ENCODE data around the gene NBAS.

NBAS gene

DNA sequence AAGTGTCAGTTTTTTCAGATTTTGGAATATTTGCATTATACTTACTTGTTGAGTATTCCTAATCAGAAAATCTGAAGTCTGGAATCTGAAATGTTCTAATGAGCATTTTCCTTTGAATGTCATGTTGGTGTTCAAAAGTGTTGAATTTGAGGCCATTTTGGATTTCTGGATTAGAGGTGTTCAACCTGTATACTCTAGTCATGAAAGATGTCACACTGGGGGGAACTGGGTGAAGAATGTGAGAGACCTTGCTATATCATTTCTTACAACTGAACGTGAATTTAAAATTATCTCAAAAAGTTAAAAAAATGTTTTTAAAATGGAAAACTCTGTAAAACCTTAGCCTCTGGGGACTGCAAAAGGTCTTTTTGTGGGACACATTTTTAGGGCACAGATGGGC, 384.5 kb downstream of the NBAS start:
- no peak for DNase-seq

DNA sequence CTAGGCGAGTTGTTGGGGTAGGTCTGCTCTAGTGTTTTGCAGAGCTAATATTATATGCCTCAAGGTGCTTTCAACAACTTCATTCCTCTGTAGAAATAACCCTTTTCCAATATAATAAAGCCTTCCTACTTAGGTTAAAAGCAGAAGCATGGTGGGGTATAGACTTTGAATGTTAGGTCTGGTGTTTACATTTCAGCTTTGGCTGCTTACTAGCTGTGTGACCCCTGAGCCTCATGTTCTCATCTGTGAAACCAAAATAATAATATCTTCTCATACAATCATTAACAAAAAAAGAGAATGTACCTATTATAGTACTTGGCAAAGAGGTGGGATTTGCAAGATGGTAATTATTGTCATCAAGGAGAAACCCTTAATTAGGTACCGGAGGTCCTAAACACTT, 386.6 kb downstream of the NBAS start:
- DNase-seq, result no peak

DNA sequence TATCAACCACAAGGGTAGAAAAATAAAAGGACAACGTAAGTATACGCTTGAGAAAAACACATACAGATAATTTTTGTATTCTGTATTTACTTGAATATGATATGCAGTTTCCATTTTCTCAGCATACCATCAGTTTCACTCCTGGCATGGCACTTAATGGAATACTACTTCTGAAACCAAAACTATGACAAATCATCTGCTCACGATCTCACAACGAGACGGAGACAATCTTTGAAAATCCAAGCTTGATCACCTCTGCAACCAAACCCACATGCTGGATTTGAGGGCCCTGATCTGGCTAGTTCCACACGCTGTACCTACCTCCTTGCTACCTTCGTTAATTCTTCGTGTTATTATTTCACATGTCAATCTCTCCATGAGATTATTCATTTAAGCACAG, 387.6 kb downstream of the NBAS start:
- DNase-seq, result no peak

DNA sequence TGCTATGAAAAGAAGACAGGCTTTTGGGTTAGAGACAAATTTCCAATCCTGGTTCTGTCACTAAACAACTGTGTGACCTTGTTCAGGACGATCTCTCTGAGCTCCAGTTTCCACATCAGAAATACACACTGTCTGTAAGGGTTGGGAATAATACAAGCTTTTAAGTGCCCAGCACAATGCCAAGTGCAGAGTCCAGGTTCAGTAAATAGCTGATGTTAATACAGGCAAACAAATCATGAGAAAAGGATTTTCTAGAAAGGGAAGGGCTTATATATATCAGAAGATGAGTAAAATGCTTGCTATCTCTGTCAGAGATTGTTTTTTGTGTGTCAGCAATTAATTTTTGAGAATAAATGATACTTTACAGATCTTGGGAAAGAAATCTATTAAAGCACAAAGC, 388.3 kb downstream of the NBAS start:
- DNase-seq, result no peak

DNA sequence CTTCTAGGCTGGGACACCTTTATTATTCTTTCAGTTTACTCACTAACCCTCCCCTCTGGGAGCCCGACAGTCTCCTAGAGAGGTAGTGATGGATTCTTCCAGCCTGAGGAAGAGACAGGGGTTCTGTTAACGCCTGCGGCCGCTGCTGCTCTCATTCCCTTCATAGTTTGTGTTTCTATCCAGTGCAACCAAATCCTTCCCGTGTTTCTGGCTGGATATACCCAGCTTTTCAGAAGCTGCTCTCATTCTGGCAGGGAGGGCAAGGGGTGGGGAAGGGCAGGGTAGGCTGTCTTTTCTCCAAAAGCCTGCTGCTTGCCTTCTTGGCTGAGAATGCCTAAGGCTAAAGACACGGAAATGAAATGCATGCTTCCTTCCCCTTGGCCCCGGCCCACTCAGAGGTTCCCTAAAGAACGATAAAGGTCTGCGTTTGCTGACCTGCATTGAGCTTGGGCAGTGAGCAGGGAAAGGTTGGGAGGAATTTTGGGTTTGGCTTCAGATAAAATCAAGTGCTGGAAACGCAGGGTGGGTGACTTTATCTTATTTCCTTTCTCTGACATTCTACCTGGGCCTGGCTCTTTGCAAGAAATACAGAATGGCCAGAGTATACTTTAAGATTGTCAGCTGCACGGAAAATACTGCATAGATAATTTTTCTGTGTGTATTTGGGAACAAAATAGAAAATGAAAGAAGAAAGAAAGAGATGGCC, 390.9 kb downstream of the NBAS start:
- DNase-seq, result no peak

DNA sequence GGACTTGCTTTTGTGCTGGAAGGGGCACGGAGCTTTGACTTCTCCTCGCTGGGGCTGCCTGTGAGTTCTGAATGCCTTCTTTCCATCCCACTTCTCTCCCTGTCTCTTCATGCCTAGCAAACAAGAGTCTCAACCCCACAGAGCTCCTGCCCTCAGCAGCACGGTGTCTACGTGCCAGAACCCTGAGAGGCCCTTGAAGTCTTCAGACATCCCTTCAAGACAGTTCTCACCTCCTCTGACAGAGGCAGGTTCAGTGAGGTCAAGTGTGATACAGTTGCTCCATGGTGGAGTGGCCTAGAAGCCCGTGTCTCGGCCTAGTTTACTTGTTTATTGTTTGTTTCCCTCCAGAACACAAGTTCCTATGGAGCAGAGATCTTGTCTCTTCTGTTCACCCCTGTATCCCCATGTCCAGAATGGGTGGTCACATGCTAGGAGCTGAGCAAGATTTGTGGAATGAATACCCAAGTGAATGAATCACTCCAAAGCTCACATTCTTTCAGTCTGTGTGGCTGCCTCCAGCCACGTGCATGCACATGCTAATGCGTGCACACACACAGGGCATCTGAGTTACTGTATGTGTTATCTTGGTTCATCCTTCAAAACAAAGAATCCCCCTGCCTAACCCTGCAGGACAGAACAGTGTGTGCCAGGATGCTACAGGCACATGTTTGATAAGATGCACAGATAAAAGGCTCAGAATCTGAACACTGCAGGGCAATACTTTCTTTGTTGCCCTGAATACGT, 391.6 kb downstream of the NBAS start:
- DNase-seq, result no peak

DNA sequence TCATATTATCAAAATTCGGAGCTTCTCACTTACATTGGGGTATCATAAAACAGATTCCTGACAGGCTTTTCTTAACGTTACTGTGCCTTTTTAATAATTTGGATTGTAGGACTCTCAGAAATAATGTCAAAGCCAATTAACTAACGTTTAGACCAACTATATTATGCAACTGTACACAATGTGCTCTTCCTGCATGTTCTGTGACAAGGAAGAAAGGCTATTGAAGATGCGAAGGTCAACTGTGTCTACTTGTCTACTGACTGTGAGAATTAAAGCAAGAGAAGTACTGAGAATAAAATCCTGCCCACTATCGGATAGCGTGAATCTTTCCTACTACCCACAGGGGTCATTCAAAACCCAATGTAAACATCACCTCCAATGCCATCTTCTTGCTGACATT, 393.0 kb downstream of the NBAS start:
- DNase-seq, result no peak

DNA sequence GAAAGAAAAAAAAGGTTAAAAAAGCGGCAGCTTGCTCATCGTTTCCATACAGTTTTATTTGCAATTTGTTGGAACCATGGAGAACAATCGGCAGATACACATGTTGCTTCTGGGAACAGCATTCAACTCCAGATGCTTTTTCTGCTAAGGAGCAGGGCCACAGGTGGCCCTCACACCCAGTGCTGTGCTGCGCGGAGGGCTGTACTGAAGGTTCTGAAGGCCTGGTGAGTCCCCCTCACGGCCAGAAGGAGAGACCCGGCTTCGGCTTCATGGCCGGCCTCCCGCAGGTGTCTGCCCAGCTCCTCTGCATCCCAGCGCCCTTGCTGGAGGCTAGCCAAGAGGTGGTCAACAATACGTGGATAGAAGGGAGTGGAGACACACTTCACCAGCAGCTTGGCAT, 394.3 kb downstream of the NBAS start:
- no peak for DNase-seq

DNA sequence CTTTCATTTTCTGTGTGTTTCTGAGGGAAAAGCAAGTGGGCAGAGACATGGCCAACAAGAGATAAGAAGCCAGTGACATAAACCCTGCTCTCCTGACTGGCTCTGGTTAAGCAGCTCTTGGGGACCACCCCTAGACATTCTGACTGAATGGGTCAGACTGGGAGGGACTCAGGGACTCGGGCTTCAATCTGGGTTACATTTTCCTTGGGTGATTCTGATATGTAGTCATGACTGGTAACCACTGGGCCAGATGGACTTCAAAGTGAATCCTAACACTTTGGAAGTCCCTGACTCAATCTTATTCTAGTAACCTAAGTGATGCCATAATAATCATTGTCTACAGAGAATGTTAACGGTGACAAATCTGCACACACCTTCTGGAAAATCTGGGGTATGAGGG, 397.8 kb downstream of the NBAS start:
- DNase-seq, result no peak

DNA sequence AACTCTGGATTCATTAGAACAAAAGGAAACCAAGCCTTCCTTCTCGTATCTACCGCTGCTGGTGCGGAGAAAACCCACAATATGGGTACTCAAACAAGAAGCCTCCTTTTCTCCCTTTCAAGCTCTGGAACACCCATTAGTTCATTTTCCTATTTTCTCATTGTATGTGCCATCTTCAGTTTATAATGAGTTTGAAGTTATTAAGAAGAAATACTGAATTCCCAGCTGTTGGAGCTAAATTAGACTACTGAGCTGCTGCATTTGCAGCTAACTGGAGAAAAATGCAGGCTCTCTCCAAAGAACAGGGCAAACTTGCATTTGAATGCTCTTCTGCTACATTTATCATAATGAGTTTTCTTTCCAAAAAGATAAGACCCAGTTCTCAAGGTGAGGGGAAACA, 398.5 kb downstream of the NBAS start:
- DNase-seq, result no peak

DNA sequence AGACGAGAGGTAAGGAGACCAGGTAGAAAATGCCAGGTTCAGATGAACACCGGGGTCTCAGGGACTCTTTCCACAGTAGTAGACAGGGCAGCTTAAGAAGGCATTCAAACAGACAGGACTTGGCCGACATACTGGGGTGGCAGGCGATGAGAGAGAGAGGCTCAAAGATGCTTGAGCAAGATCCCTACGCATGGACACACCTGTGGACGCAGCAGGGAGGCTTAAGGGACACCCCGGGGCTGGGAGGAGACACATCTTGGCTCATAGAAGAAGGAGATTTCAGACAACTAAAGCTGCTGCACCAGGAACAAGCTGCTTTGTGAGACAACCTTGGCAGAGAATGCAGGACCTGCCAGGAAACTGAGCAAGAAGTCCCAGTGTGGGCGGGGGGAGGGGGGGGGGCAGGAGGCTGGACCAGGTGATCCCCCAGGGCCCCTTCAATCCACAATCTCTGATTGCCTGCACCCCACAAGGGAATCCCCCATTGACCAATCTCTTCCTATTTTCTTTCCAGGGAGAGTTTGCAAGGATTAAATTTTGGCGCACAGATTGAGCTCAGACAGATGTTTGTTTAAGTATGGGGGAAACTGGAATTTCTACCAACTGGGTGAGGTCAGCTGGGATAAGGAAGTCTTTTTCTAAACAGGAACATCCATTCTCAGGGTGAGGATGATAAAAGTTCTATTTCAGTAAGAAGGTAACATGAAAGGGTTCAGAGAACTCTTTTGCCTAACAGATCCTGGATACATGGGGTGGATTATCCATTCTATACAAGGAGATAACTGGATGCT, 400.7 kb downstream of the NBAS start:
- DNase-seq, result no peak

DNA sequence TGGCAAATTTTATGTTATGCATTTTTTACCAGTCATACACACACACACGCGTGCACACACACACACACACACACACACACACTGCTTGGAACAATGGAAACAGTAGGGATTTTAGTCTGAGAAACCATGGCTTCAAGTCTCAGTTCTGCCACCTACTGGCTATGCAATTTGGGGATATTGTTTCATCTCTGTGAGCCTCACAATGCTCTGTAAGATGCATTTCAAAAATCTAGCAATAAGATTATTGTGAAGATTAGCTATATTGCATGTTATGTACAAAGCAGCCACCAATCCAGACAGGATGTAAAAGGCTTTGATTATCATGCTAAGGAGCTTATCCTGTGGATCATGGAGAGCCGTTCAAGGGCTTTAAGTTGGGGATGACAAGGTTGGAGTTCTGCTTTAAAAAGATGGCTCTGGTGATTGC, 401.4 kb downstream of the NBAS start:
- peak in 14 of 58 donors; percentile 6 to 54 (median 18) for DNase-seq

DNA sequence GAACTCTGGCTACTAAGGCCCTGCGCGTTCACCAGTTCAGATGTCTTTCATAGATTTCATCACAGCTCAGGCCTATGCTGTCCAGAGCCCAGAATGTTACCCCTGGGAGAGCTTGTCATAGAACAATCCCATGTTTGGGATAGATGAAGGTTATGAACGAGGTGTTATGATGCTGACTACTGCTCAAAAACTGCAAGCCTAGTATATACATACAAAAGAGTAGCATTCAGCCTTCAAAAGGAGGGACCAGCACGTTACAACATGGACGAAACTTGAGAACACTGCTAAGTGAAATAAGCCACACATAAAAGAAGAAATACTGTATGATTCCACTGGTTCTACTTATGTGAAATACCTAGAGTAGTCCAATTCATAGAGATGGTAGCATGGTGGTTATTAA, 401.9 kb downstream of the NBAS start:
- DNase-seq, result no peak

DNA sequence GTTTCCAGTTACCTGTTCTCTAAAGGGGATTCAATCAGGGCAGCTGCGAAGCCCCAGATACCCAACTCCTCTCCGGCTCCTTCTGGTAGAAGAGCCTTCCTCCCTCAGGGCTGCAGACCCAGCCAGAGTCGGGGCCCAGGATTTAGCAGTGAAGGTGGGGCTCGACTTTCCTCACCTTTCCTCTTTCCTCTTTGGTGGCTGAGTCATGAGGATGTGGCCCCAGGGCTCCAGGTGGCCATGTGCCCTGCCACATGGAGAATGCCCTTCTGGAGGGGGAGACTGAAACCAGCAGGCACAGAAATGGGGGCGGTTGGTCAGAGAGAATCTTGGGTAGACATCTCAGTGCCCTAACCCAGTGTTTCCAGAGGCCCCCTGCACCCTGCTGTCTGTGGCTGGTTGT, 402.6 kb downstream of the NBAS start:
- DNase-seq, result no peak

DNA sequence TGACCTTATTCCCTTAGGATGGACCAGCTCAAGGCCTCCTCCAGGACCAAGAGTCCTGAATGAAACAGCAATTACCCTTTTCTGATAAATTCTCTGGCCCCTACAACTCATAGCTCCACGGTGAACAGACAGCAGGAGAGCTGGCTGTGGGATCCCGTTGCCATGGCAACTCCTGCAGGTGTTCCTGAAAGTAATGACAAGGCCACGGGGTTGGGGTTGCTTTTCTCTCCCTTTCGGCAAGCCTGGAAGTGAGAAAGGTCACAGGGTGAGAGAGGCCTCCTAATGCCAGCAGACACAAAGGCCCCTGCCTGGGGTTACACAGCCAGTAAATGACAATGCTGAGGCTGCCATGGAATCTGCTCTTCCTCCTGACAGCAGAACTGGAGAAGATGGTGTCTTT, 403.0 kb downstream of the NBAS start:
- DNase-seq, result peak in 3 of 58 donors; percentile 15 to 24 (median 16)

DNA sequence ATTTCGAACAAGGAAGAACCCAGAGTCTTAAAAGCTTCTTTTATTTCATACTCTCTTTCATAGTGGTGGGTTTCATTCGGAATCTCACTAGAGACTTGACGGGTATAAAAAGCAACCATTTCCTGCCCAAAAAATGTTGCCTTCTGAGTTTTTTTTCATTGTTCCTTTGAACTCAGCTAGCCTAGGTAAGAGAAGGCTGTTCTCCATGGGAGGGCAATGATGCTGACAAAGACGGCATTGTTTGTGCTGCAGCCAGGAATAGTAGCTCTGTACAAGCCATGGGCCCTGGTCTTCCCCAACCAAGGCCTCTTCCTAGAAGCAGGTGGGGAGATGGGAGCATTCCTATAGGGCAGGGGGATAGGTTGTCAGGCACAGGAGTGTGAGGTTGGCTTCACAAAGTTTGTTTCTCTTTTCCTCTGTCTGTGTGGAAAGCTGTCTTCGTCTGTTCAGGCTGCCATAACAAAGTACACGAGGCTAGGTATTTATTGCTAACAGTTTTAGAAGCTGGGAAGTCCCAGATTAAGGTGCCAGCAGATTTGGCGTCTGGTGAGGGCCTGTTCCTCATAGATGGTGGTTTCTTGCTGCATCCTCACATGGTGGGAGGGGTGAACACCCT, 405.1 kb downstream of the NBAS start:
- DNase-seq, result no peak

DNA sequence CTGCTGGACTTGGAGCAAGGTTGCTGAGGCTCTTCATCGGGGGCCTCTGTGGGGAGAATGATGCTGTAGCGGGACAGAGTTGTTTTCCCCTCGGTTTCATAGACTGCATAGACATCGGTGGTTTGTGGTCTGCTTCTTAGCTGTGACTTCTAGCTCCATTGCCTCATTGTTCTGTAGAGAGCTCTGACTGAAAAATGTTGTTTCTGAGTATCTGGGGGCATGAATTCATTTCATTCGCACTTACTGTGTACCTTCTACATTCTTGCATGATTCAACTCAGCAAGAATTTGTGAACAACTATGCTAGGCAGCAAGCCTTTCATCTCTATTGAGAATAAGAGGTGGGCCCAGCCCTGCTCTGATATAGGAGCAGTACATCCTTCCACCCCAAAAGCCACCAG, 406.8 kb downstream of the NBAS start:
- DNase-seq, result no peak

DNA sequence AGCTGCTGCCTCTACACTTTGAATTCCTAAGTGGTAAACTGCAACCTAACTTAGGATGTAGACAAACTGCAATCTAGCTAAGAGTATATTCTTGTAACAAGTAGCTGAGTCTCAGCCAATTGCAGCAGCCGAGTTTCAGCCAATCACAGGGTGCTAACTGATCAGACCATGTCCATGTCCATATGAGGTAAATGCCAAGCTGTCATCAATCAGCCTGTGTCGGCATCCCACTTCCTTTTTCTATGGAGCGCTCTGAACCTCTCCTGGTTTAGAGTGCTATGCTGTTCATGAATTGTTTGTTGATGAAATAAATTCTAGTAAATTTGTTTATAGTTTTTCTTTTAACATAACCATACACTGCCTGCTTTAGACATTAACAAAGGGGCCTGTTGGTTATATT, 408.8 kb downstream of the NBAS start:
- no peak for DNase-seq

DNA sequence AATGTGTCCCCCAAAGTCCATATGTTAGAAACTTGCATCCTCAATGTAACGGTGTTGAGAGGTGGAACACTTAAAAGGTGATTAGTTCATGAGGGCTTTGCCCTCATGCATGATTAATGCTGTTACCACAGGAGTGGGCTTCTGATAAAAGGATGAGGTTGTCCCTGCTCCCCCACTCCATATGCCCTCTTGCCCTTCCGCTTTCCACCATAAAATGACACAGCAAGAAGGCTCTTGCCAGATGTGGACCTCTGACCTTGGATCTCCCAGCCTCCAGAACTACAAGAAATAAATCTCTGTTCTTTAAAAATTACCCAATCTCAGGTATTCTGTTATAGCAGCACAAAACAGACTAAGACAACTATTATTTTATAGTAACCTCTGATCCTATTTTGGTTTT, 412.1 kb downstream of the NBAS start:
- no peak for DNase-seq

DNA sequence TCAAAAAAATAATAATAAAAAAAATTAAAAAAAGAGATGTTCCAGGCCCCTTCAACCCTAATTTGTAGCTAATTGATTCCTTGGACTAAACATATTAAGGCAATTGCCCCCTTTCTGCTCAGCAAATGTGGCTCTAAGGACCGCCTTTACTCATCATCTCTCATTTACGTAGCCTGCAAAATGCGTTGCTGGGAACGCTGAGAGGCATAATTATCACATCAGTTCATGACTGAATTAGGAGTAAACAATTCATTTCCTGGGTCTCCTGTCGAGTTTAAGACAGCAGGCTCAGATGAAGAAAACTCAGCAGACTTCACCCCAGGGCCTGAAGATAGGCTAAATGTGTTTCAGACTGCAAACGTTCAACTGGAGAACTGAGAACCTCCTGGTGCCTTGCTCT, 413.5 kb downstream of the NBAS start:
- DNase-seq, result no peak

DNA sequence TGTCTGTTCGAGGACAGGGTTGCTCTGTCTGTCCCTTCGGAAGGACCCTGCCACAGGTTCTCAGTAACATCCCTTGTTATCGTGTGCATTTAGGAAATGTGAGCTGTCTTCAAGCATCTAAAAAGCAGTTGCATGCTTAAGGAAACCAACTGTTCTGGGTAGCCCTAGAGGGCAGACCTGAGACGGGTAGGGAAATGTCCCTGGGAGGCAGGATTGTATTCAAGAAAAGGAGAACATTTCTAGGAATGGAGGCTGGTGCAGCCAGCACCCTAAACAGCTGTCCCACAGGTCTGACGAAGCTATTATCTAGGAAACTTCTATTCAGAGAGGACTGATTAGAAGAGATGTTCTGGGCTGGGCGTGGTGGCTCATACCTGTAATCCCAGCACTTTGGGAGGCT, 414.2 kb downstream of the NBAS start:
- no peak for DNase-seq

DNA sequence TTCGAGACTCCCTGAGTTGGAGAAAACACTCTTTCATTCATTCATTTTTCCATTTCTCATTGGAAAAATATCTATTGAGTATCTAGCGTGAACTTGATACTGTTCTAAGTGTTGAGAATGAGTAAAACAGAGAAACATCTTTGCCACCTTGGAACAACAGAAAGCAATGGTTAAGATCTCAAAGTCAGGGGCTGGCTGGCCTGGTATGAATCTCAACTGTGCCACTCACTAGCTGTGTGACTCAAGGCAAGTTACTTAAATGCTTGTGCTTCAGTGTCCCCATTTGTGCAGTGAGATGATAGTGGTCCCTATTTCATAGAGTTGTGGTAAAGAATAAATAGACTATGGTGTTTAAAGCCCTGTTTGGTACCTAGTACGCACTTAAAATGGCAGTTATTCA, 415.2 kb downstream of the NBAS start:
- DNase-seq, result no peak

Data from anterior cingulate cortex (tissue), 58 donors.